Gastrocnemius medialis (tissue), 4 donors: ENCODE results near the gene ATG4B.

ENCODE experiments used
- CTCF ChIP-seq, 5 experiments: fragments of 450-650 bp in 3 of 5; fragments of 200-600 bp in 2 of 5; sonication (generic) in 2 of 5; IDR thresholded peaks in 4 of 5; conservative IDR thresholded peaks in 1 of 5; 1 replicate in 4 of 5; 2 replicates in 1 of 5; pipeline ENCODE4 v1.5.1; 2016 to 2019; ENCODE audit warnings: antibody characterized with exemption in 5 of 5, mild to moderate bottlenecking in 3 of 5, moderate library complexity in 3 of 5
- POLR2A ChIP-seq, 2 donors: fragments of 450-650 bp; IDR thresholded peaks; one replicate each; pipeline ENCODE4 v1.6.1; 2017; ENCODE audit warnings: antibody characterized with exemption in 2 of 2, mild to moderate bottlenecking in 2 of 2, moderate library complexity in 2 of 2

- TF ChIP-seq CTCF (IDR thresholded peaks at IDR 0.05 in 4 of 5, conservative IDR thresholded peaks at IDR 0.05 in 1 of 5) (no peak), POLR2A (IDR thresholded peaks at IDR 0.05) (no peak)
Measured at GRCh38 chr2:241649927-241650326, 12.4 kb downstream of the ATG4B start.
